Fibroblast of lung (primary cell): ENCODE measurements around the gene FGF2. TPM values are rescaled to one million over a fixed set of nuclear protein-coding genes. Genes with fewer than 3 reads are reported as not detected.
"Not testable (repeated sequence)": the region's sequence is repeated elsewhere in the genome, so short reads cannot be mapped to it uniquely, and the experiment has no call there.

Experiments
- DNase-seq, 2 donors: peaks; one replicate each; pipeline versions ENCODE4 v3.0.0 to v3.0.0-alpha.2; 2010; ENCODE audit warnings: low read depth in 2 of 2
- H2AFZ ChIP-seq: 2 replicates; pipeline ENCODE4 v1.5.1; 2012; ENCODE audit warnings: low read length, control low read depth, inconsistent platforms
- H3K27ac ChIP-seq: 2 replicates; pipeline ENCODE4 v1.5.1; 2011; ENCODE audit warnings: low read length, control low read depth; ENCODE audit not compliant: insufficient read depth
- H3K27me3 ChIP-seq: 2 replicates; pipeline ENCODE4 v1.5.1; 2011; ENCODE audit warnings: mild to moderate bottlenecking, low read length; ENCODE audit not compliant: control insufficient read depth, insufficient read depth
- H3K36me3 ChIP-seq: 2 replicates; pipeline ENCODE4 v1.5.1; 2011; ENCODE audit warnings: low read length; ENCODE audit not compliant: control insufficient read depth, insufficient read depth
- H3K4me1 ChIP-seq: 2 replicates; pipeline ENCODE4 v1.5.1; 2011; ENCODE audit warnings: low read length; ENCODE audit not compliant: control insufficient read depth, insufficient read depth; ENCODE audit errors: extremely low read depth
- H3K4me2 ChIP-seq: 2 replicates; pipeline ENCODE4 v1.5.1; 2011; ENCODE audit warnings: low read length, control low read depth; ENCODE audit not compliant: insufficient read depth; ENCODE audit errors: extremely low read depth
- H3K4me3 ChIP-seq, 4 experiments: fragments of 200-600 bp in 1 of 4; sonication (generic) in 1 of 4; replicated peaks in 1 of 4; 2 replicates each; pipeline ENCODE4 v1.5.1; 2011 to 2016; ENCODE audit warnings: low read length in 4 of 4, low read depth in 3 of 4, mild to moderate bottlenecking in 3 of 4, control low read depth in 2 of 4, inconsistent platforms in 1 of 4, mixed read lengths in 1 of 4; ENCODE audit not compliant: insufficient read depth in 1 of 4; ENCODE audit errors: control extremely low read depth in 1 of 4
- H3K79me2 ChIP-seq: 2 replicates; pipeline ENCODE4 v1.5.1; 2012; ENCODE audit warnings: mild to moderate bottlenecking, low read length, inconsistent platforms; ENCODE audit not compliant: control insufficient read depth, insufficient read depth
- H3K9ac ChIP-seq: 2 replicates; pipeline ENCODE4 v1.5.1; 2011; ENCODE audit warnings: mild to moderate bottlenecking, low read length, control low read depth; ENCODE audit not compliant: insufficient read depth
- H3K9me3 ChIP-seq: 2 replicates; pipeline ENCODE4 v1.5.1; 2012; ENCODE audit warnings: low read depth, low read length; ENCODE audit not compliant: control insufficient read depth, insufficient read depth
- H4K20me1 ChIP-seq: 2 replicates; pipeline ENCODE4 v1.5.1; 2011; ENCODE audit warnings: low read length; ENCODE audit not compliant: control insufficient read depth, insufficient read depth; ENCODE audit errors: extremely low read depth
- CTCF ChIP-seq, 2 donors: IDR thresholded peaks in 1 of 2; conservative IDR thresholded peaks in 1 of 2; 1 replicate in 1 of 2; 2 replicates in 1 of 2; pipeline ENCODE4 v1.5.1; 2011 to 2012; ENCODE audit warnings: low read length in 2 of 2, control low read depth in 1 of 2, inconsistent platforms in 1 of 2, low read depth in 1 of 2, mild to moderate bottlenecking in 1 of 2
- EZH2 ChIP-seq: IDR thresholded peaks from 2 replicates; pipeline ENCODE4 v1.5.1; 2012; ENCODE audit warnings: low read length, control low read depth, mild to moderate bottlenecking; ENCODE audit errors: missing control alignments
- polyA plus RNA-seq, 2 donors: library from polyadenylated mRNA; depleted of rRNA in 1 of 2; stranded (reverse) in 1 of 2; unstranded in 1 of 2; fragments of >200 nt; gene quantifications; 2 replicates each; pipeline ENCODE4 v1.2.1, GENCODE V29; 2011 to 2012; ENCODE audit warnings: missing spikeins in 1 of 2
- total RNA-seq: library from RNA; depleted of rRNA; stranded (reverse); fragments of >200 nt; gene quantifications from 2 replicates; pipeline ENCODE4 v1.2.1, GENCODE V29; 2014

The FGF2 gene
- total and polyA plus RNA-seq, 2 donors (not counting 1 experiment from before 2014, with no cell fraction given): 38.5 to 98.3 TPM

GRCh38 chr4:122930862-122931261 is 104.2 kb downstream of the FGF2 start:
- peaks cover 8% of the 10 kb centered on the region for H3K79me2 ChIP-seq
- no peaks in the 10 kb centered on the region for H3K4me1 ChIP-seq
- H2AFZ ChIP-seq: no peak overlapping the region
- peak; percentile 16 to 59 for DNase-seq
- TF ChIP-seq EZH2: no peak
- TF ChIP-seq CTCF (conservative IDR thresholded peaks at IDR 0.05 in 1 of 2, IDR thresholded peaks at IDR 0.05 in 1 of 2; ENCODE audit: low read depth in 1 of 2, low read length in 2 of 2): no peak
- no peak overlapping the region for H3K4me3 ChIP-seq
- H3K9ac ChIP-seq: no peak overlapping the region
- H3K4me2 ChIP-seq: no peak overlapping the region
- H3K27ac ChIP-seq: no peak overlapping the region
- no peaks in the 10 kb centered on the region for H3K9me3 ChIP-seq
- H3K27me3 ChIP-seq: no peaks in the 10 kb centered on the region
- H3K36me3 ChIP-seq: peaks cover 2% of the 10 kb centered on the region
- no peaks in the 10 kb centered on the region for H4K20me1 ChIP-seq

DNA sequence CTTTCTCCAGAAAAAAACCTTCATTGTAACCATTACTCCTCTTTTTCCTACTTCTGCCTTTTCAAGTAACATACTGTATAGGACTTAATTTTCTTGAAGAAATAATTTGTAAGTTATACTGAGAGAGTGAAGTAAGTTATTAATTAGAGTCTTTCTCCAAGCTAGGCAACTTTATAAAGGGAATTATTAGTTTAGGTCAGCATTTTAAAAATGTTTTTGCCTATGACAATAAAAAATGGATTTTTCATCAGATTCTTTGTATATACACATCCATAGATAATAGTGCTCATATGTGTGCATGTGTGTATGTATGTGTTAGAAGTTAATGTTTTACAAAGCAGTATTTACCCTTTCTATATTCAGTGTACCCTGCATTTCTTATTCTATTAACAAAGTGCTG is 106.1 kb downstream of the FGF2 start:
- H3K27ac ChIP-seq: no peak overlapping the region
- no peak overlapping the region for H3K4me3 ChIP-seq
- H3K4me1 ChIP-seq: no peaks in the 10 kb centered on the region
- H3K36me3 ChIP-seq: peaks cover 2% of the 10 kb centered on the region
- no peak for DNase-seq
- H3K9me3 ChIP-seq: no peaks in the 10 kb centered on the region
- H2AFZ ChIP-seq: no peak overlapping the region
- H3K4me2 ChIP-seq: no peak overlapping the region
- no peaks in the 10 kb centered on the region for H4K20me1 ChIP-seq
- no peaks in the 10 kb centered on the region for H3K79me2 ChIP-seq
- no peak overlapping the region for H3K9ac ChIP-seq
- H3K27me3 ChIP-seq: no peaks in the 10 kb centered on the region
- no peak for TF ChIP-seq EZH2
- no peak for TF ChIP-seq CTCF (conservative IDR thresholded peaks at IDR 0.05 in 1 of 2, IDR thresholded peaks at IDR 0.05 in 1 of 2; ENCODE audit: low read depth in 1 of 2, low read length in 2 of 2)

GRCh38 chr4:122945136-122945535 is 118.5 kb downstream of the FGF2 start:
- not testable (repeated sequence) for H3K9me3 ChIP-seq, H3K4me1 ChIP-seq, H2AFZ ChIP-seq, H3K9ac ChIP-seq, H3K27me3 ChIP-seq, H3K4me3 ChIP-seq, DNase-seq, H3K4me2 ChIP-seq, H4K20me1 ChIP-seq, H3K79me2 ChIP-seq, H3K27ac ChIP-seq, H3K36me3 ChIP-seq

DNA sequence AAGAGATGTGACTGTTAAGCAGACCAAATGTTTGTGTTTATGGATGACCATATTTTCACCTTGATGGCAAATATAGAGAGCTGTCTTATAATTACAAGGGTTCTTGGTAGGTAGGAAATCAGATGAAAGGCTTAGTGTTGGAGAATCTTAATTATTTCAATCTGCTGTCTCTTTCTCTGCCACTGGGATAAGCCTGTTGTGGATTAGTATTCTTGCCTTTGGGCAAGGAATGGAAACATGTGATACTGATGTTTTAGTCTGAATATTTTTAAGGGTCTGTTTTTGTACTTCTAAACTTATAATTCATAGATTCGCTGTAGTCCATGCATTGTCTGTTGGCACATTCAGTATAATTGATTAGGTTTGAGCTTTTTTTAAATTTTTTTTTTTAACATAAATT is 119.5 kb downstream of the FGF2 start:
- H3K4me2 ChIP-seq: no peak overlapping the region
- no peak overlapping the region for H3K9ac ChIP-seq
- H4K20me1 ChIP-seq: no peaks in the 10 kb centered on the region
- H3K79me2 ChIP-seq: no peaks in the 10 kb centered on the region
- H3K9me3 ChIP-seq: no peaks in the 10 kb centered on the region
- no peak overlapping the region for H3K27ac ChIP-seq
- H3K27me3 ChIP-seq: no peaks in the 10 kb centered on the region
- no peak overlapping the region for H3K4me3 ChIP-seq
- DNase-seq: no peak
- peaks cover 7% of the 10 kb centered on the region for H3K36me3 ChIP-seq
- TF ChIP-seq CTCF (conservative IDR thresholded peaks at IDR 0.05 in 1 of 2, IDR thresholded peaks at IDR 0.05 in 1 of 2; ENCODE audit: low read depth in 1 of 2, low read length in 2 of 2) (no peak), EZH2 (no peak)
- H2AFZ ChIP-seq: no peak overlapping the region
- no peaks in the 10 kb centered on the region for H3K4me1 ChIP-seq
